Testis (tissue), 3 donors: ENCODE results near the gene ARF6. TPM values are rescaled to one million over a fixed set of nuclear protein-coding genes. Genes with fewer than 3 reads are reported as not detected.
A peak's percentile ranks its signal among the peaks of the same experiment; 100 is the strongest.

ENCODE experiments used
- DNase-seq: peaks from one replicate; pipeline ENCODE4 v3.0.0-alpha.2; 2019
- H3K27ac ChIP-seq, 2 donors: fragments of 200-600 bp; sonication (generic); one replicate each; pipeline ENCODE4 v1.5.1; 2019
- H3K27me3 ChIP-seq: fragments of 200-600 bp; sonication (generic); one replicate; pipeline ENCODE4 v1.5.1; 2019
- H3K36me3 ChIP-seq: fragments of 200-600 bp; sonication (generic); one replicate; pipeline ENCODE4 v1.5.1; 2017; ENCODE audit warnings: low read depth; ENCODE audit errors: missing control alignments
- H3K4me1 ChIP-seq: fragments of 200-600 bp; sonication (generic); one replicate; pipeline ENCODE4 v1.5.1; 2019
- H3K4me3 ChIP-seq, 2 donors: fragments of 200-600 bp; sonication (generic); one replicate each; pipeline ENCODE4 v1.5.1; 2017 to 2019
- H3K9me3 ChIP-seq: fragments of 200-600 bp; sonication (generic); one replicate; pipeline ENCODE4 v1.5.1; 2017
- CTCF ChIP-seq, 3 experiments: fragments of 450-650 bp in 2 of 3; fragments of 200-600 bp in 1 of 3; sonication (generic) in 1 of 3; IDR thresholded peaks; one replicate each; pipeline ENCODE4 v1.5.1; 2016 to 2019; ENCODE audit warnings: antibody characterized with exemption in 3 of 3, mild to moderate bottlenecking in 2 of 3, moderate library complexity in 1 of 3
- POLR2A ChIP-seq: fragments of 450-650 bp; IDR thresholded peaks from one replicate; pipeline ENCODE4 v1.6.1; 2017; ENCODE audit warnings: antibody characterized with exemption, mild to moderate bottlenecking, moderate library complexity
- WGBS, 2 donors: methylation state at CpG; one replicate each; pipeline ENCODE4 v1.1.5; 2018; 5-methylcytosine and 5-hydroxymethylcytosine counted together
- intact Hi-C: fragments of 100-400 bp; cut with DNase I; formaldehyde crosslinking; loops from one replicate; pipeline ENCODE4 v1.15.1; 2023; ENCODE audit warnings: low total_unique reads
- polyA plus RNA-seq: library from polyadenylated mRNA; stranded (reverse); fragments of 350-450 nt; fragmentation: Illumina TruSeq; extraction: RNeasy Lipid Tissue Mini Kit (QIAGEN cat#74804); gene quantifications from one replicate; pipeline ENCODE4 v1.2.3, GENCODE V29; 2014; ENCODE audit warnings: low read depth, low replicate concordance; ENCODE audit not compliant: insufficient read depth
- total RNA-seq, 2 donors: library from RNA; depleted of rRNA; stranded (reverse); fragments of >200 nt; gene quantifications; one replicate each; pipeline ENCODE4 v1.2.3, GENCODE V29; 2016

ARF6 gene
- total and polyA plus RNA-seq, 3 donors from 2014 or later = 41.3 to 51.8 (median 45.2) TPM

GRCh38 chr14:49875640-49876198 is 17.2 kb upstream of the ARF6 start:
- intact Hi-C loops = no loop called here
- Histone ChIP-seq H3K27me3 (no peaks in the 10 kb centered on the region), H3K27ac (no peak overlapping the region), H3K36me3 (no peaks in the 10 kb centered on the region), H3K9me3 (no peaks in the 10 kb centered on the region), H3K4me3 (no peak overlapping the region), H3K4me1 (no peaks in the 10 kb centered on the region)
- 89 to 91% methylated on average over 12 of the region's 12 CpGs for WGBS, 2 donors
- DNase-seq = no peak
- no peak for TF ChIP-seq POLR2A
- TF ChIP-seq CTCF (IDR thresholded peaks at IDR 0.05) = no peak

- intact Hi-C loops = no loop called here
- WGBS, 2 donors = 58% methylated on average over 4 of the region's 4 CpGs
- H3K27me3 ChIP-seq = no peaks in the 10 kb centered on the region
- no peak overlapping the region for H3K4me3 ChIP-seq
- DNase-seq = no peak
- no peaks in the 10 kb centered on the region for H3K9me3 ChIP-seq
- no peaks in the 10 kb centered on the region for H3K36me3 ChIP-seq
- TF ChIP-seq CTCF (IDR thresholded peaks at IDR 0.05) = no peak
- no peak for TF ChIP-seq POLR2A
- H3K27ac ChIP-seq = no peak overlapping the region
- H3K4me1 ChIP-seq = no peaks in the 10 kb centered on the region
Measured at GRCh38 chr14:49876563-49877127, 16.2 kb upstream of the ARF6 start.

GRCh38 chr14:49879646-49880204 is 13.2 kb upstream of the ARF6 start:
- no peaks in the 10 kb centered on the region for H3K27me3 ChIP-seq
- no peak overlapping the region for H3K4me3 ChIP-seq
- no peaks in the 10 kb centered on the region for H3K9me3 ChIP-seq
- intact Hi-C loops = no loop called here
- H3K36me3 ChIP-seq = no peaks in the 10 kb centered on the region
- no peak for TF ChIP-seq POLR2A
- TF ChIP-seq CTCF (IDR thresholded peaks at IDR 0.05) = peak; percentile 30 to 62 (median 55)
- DNase-seq = peak; percentile 54
- WGBS, 2 donors = 65 to 73% methylated on average over 8 of the region's 8 CpGs
- peaks cover 6% of the 10 kb centered on the region for H3K4me1 ChIP-seq
- H3K27ac ChIP-seq = no peak overlapping the region

- intact Hi-C loops = no loop called here
Measured at GRCh38 chr14:49880267-49881064, 12.4 kb upstream of the ARF6 start.

More at GRCh38 chr14:49880267-49881064, 12.4 kb upstream of the ARF6 start:
- Histone ChIP-seq H3K9me3 (no peaks in the 10 kb centered on the region), H3K4me1 (peaks cover 6% of the 10 kb centered on the region), H3K4me3 (no peak overlapping the region), H3K27me3 (no peaks in the 10 kb centered on the region), H3K36me3 (no peaks in the 10 kb centered on the region), H3K27ac (peak overlapping the region in 1 of 2 donors; percentile 60)
- TF ChIP-seq CTCF (IDR thresholded peaks at IDR 0.05) = no peak
- 60 to 67% methylated on average over 9 of the region's 9 CpGs for WGBS, 2 donors
- no peak for DNase-seq
